ENCODE data around the gene AMZ1. TPM values are rescaled to one million over a fixed set of nuclear protein-coding genes. Genes with fewer than 3 reads are reported as not detected.

Gene AMZ1
- total RNA-seq, 1 donor = 0.36 TPM

GRCh38 chr7:2680256-2680655 lies 7.7 kb upstream of the AMZ1 start:
- DNase-seq (ENCODE audit: low read depth) = no peak
- no peak for TF ChIP-seq CTCF (IDR thresholded peaks at IDR 0.05; ENCODE audit: insufficient read depth, low read length)
- no peak overlapping the region for H3K4me3 ChIP-seq (ENCODE audit: low read depth, low read length)

GRCh38 chr7:2680792-2681490 lies 7.1 kb upstream of the AMZ1 start:
- peak; percentile 74 for DNase-seq (ENCODE audit: low read depth)
- peak; percentile 76 for TF ChIP-seq CTCF (IDR thresholded peaks at IDR 0.05; ENCODE audit: insufficient read depth, low read length)
- H3K4me3 ChIP-seq (ENCODE audit: low read depth, low read length) = no peak overlapping the region

GRCh38 chr7:2681929-2682799 lies 5.8 kb upstream of the AMZ1 start:
- no peak overlapping the region for H3K4me3 ChIP-seq (ENCODE audit: low read depth, low read length)
- TF ChIP-seq CTCF (IDR thresholded peaks at IDR 0.05; ENCODE audit: insufficient read depth, low read length) = no peak
- DNase-seq (ENCODE audit: low read depth) = no peak

GRCh38 chr7:2684501-2684900 lies 3.5 kb upstream of the AMZ1 start:
- no peak overlapping the region for H3K4me3 ChIP-seq (ENCODE audit: low read depth, low read length)
- no peak for DNase-seq (ENCODE audit: low read depth)
- TF ChIP-seq CTCF (IDR thresholded peaks at IDR 0.05; ENCODE audit: insufficient read depth, low read length) = no peak

- no peak for TF ChIP-seq CTCF (IDR thresholded peaks at IDR 0.05; ENCODE audit: insufficient read depth, low read length)
- no peak for DNase-seq (ENCODE audit: low read depth)
- no peak overlapping the region for H3K4me3 ChIP-seq (ENCODE audit: low read depth, low read length)
Observed at GRCh38 chr7:2686101-2686500, 1.9 kb upstream of the AMZ1 start.

GRCh38 chr7:2687338-2687869 lies 598 bp upstream of the AMZ1 start:
- no peak overlapping the region for H3K4me3 ChIP-seq (ENCODE audit: low read depth, low read length)
- no peak for TF ChIP-seq CTCF (IDR thresholded peaks at IDR 0.05; ENCODE audit: insufficient read depth, low read length)
- no peak for DNase-seq (ENCODE audit: low read depth)

Measured in fibroblast of the aortic adventitia (primary cell).